ENCODE measurements around the gene SLC9A3. TPM values are rescaled to one million over a fixed set of nuclear protein-coding genes. Genes with fewer than 3 reads are reported as not detected.

Gene SLC9A3
- total RNA-seq, 1 donor from 2014 or later = 1.1 TPM

DNA sequence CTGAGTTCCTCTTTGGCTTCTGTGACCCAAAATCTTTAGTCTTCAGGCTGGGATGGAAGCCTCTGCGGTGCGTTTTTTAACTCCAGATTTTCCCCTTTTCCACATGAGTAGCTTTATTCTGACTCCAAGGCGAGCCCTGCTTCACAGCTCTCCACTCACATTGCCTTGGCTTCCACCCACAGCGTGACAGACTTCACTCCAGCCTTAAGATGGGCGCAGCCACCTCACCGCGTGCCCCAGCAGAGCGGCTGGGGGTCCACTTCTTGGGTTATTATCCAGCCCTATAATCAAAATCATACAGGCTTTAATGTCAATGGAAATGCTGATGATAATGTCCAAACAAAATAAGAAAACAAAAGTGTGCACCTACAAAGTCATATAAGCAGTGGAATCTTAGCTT lies 80.0 kb downstream of the SLC9A3 start:
- DNase-seq (no peak), ATAC-seq (no peak)
- Histone ChIP-seq H3K4me3 (peak overlapping the region; percentile 94), H3K36me3 (peaks cover 36% of the 10 kb centered on the region), H3K9me3 (no peaks in the 10 kb centered on the region), H3K27me3 (ENCODE audit: low read depth) (no peaks in the 10 kb centered on the region), H3K4me1 (peaks cover 38% of the 10 kb centered on the region), H3K27ac (no peak overlapping the region)
- intact Hi-C loops (cut with DNase I) = no loop called here
- TF ChIP-seq, protein P1, sequence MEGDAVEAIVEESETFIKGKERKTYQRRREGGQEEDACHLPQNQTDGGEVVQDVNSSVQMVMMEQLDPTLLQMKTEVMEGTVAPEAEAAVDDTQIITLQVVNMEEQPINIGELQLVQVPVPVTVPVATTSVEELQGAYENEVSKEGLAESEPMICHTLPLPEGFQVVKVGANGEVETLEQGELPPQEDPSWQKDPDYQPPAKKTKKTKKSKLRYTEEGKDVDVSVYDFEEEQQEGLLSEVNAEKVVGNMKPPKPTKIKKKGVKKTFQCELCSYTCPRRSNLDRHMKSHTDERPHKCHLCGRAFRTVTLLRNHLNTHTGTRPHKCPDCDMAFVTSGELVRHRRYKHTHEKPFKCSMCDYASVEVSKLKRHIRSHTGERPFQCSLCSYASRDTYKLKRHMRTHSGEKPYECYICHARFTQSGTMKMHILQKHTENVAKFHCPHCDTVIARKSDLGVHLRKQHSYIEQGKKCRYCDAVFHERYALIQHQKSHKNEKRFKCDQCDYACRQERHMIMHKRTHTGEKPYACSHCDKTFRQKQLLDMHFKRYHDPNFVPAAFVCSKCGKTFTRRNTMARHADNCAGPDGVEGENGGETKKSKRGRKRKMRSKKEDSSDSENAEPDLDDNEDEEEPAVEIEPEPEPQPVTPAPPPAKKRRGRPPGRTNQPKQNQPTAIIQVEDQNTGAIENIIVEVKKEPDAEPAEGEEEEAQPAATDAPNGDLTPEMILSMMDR (IDR thresholded peaks at IDR 0.05) = no peak

DNA sequence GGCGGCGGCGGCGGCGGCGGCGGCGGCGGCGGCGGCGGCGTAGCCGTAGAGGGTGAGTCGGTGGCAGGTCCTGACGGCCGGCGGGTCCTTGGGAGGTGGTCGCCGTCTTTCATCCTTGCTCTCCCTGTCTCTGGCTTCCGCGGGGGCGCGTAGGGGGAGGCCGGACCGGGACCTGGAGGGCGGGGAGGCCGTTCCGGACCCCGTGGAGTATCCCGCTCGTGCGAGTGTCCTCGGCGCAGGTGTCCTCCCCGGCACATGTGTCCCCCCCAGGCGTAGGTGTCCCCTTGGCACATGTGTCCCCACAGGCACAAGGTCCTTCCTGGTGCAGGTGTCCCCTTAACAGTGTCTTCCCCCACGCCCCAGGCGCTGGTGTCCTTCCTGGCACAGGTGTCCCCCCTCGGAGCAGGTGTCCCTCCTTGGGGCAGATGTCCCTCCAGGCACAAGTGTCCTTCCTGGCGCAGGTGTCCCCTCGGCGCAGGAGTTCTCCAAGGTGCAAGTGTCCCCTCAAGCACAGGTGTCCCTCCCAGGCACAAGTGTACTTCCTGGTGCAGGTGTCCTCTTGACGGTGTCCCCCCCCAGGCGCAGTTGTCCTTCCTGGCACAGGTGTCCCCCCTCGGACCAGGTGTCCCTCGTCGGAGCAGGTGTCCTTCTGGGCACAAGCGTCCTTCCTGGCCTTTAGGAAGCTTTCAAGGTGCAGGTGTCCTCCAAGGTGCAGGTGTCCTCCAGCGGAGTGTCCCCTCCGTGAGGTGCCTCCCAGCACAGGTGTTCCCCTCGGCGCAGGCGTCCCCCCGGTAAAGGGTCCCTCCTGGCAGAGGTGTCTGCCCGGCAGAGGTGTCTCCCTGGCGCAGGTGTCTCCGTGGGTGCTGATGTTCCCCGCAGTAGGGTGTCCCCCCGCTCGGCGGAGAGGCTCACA lies 80.8 kb downstream of the SLC9A3 start:
- intact Hi-C loops (cut with DNase I) = no loop called here

GRCh38 chr5:442335-443238 lies 81.7 kb downstream of the SLC9A3 start, which contains the start of gene EXOC3:
Gene EXOC3 (plus strand): TSS chr5:443176. CDS start chr5:446206, 3,030 bp downstream.
- H3K27me3 ChIP-seq (ENCODE audit: low read depth) = no peaks in the 10 kb centered on the region
- DNase-seq (peak; percentile 84), ATAC-seq (peak; percentile 93 to 98)
- TF ChIP-seq, protein P1 (IDR thresholded peaks at IDR 0.05) = no peak
- no peaks in the 10 kb centered on the region for H3K9me3 ChIP-seq
- H3K27ac ChIP-seq = peak within 1 kb of the TSS; percentile 90
- intact Hi-C loops (cut with DNase I) = no loop called here
- peaks cover 19% of the 10 kb centered on the region for H3K36me3 ChIP-seq
- peaks cover 24% of the 10 kb centered on the region for H3K4me1 ChIP-seq
- H3K4me3 ChIP-seq = peak within 1 kb of the TSS; percentile 94

More for the DNA sequence above, 80.8 kb downstream of the SLC9A3 start:
- Histone ChIP-seq H3K9me3 (no peaks in the 10 kb centered on the region), H3K27me3 (ENCODE audit: low read depth) (no peaks in the 10 kb centered on the region), H3K4me1 (peaks cover 33% of the 10 kb centered on the region), H3K4me3 (peak overlapping the region; percentile 94), H3K36me3 (peaks cover 29% of the 10 kb centered on the region), H3K27ac (peak overlapping the region; percentile 90)
- TF ChIP-seq, protein P1 (IDR thresholded peaks at IDR 0.05) = no peak
- no peak for DNase-seq
- ATAC-seq = peak; percentile 41 to 54

GRCh38 chr5:441996-442334 lies 82.3 kb downstream of the SLC9A3 start:
- Histone ChIP-seq H3K9me3 (no peaks in the 10 kb centered on the region), H3K36me3 (peaks cover 13% of the 10 kb centered on the region), H3K27me3 (ENCODE audit: low read depth) (no peaks in the 10 kb centered on the region), H3K4me3 (peak overlapping the region; percentile 94), H3K27ac (no peak overlapping the region), H3K4me1 (peaks cover 24% of the 10 kb centered on the region)
- intact Hi-C loops (cut with DNase I) = no loop called here
- TF ChIP-seq, protein P1 (IDR thresholded peaks at IDR 0.05) = no peak
- DNase-seq = no peak
- no peak for ATAC-seq

- Histone ChIP-seq H3K9me3 (no peaks in the 10 kb centered on the region), H3K27me3 (ENCODE audit: low read depth) (no peaks in the 10 kb centered on the region), H3K27ac (no peak overlapping the region), H3K4me1 (peaks cover 24% of the 10 kb centered on the region), H3K4me3 (no peak overlapping the region), H3K36me3 (peaks cover 1% of the 10 kb centered on the region)
- intact Hi-C loops (cut with DNase I) = no loop called here
- ATAC-seq (no peak), DNase-seq (no peak)
- TF ChIP-seq, protein P1 (IDR thresholded peaks at IDR 0.05) = no peak
These were observed 83.6 kb downstream of the SLC9A3 start for GRCh38 chr5:440401-441201.

Data from lower lobe of right lung (tissue), 2 donors.